HG03460 (cell line): ENCODE results near the gene SMIM38.

Experiments
- ATAC-seq: cut with Tn5 transposase; IDR thresholded peaks from one replicate; pipeline ENCODE4 v1.9.1; 2021; ENCODE audit not compliant: unreplicated experiment

SMIM38 gene

GRCh38 chr11:69178819-69179482 is 23.2 kb downstream of the SMIM38 start:
- ATAC-seq: no peak

DNA sequence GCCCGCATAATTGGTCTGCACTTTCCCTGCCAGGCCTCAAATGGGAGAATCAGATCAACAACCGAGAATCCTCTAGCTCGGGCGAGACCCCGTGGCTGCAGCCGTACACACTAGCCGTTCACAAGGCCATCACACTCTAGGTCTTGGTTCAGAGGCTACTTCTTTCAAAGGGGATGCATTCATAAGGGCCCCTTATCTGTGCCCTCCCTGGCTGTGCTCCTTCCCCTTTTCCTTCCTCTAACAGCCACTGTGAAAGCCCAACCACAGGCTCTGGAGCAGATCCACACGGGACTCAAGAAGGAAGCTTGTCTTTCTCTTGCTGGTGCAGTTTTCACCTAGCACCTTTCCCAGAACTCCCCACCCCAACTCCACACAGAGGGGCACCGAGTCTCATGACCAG is 24.5 kb downstream of the SMIM38 start:
- ATAC-seq: no peak

GRCh38 chr11:69180726-69181125 is 25.0 kb downstream of the SMIM38 start:
- ATAC-seq: no peak

GRCh38 chr11:69183613-69184012 is 27.9 kb downstream of the SMIM38 start:
- ATAC-seq: no peak

DNA sequence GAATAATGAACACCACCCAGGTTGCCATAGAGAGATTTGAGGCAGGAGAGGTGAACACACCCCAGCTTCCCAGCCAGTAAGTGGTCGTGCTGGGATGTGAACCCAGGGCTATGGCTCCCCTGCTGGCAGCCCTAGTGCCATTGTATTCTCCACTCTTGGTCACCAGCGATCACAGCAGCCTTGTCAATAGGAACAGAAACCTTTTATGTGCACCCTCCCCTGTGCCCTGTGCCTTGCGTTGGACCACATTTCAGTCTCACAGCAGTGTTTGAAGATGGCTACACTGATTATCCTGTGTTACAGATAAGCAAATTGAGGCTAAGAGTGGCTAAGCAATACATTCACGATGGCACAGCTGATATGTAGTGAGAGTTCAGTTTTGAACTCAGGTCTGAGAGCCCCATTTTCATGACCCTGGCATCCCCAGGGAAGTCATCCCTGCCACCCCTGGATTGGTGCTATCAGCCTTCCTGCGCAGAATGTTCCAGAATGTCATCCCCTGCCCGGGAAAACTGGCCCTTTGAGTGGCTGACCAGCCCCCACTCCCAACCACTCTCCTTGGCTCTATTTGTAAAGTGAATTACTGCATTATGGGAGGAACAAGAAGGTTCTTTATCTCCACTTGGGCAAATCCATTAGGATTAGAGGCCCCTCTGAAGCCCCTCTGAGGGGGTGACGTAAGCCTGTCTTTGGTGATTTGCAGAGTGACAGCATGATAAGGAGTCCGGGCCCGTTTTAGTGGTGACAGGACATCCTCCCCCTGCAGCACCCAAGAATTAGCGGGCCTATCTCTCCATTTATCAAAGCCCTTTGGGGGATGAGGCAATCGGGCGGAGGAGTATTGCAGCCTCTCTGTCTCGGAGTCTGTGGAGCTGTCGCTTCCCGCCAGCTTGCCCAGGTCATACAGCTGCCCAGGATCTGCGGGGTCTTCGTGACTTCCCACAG is 30.9 kb downstream of the SMIM38 start:
- no peak for ATAC-seq

GRCh38 chr11:69187540-69188065 is 31.9 kb downstream of the SMIM38 start:
- ATAC-seq: no peak

DNA sequence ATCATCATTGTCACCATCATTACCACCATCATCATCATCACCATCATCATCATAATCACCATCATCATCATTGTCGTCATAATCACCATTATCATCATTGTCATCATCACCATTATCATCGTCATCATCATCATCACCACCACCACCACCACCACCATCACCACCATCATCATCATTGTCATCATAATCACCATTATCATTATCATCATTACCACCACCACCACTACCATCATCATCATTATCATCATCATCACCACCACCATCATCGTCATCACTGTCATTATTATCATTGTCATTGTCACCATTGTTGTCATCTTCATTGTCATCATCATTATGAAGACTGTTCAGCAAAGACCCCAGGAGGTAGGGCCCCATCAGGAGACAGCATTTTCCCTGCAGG is 33.3 kb downstream of the SMIM38 start:
- no peak for ATAC-seq

GRCh38 chr11:69190796-69191536 is 35.2 kb downstream of the SMIM38 start:
- no peak for ATAC-seq

GRCh38 chr11:69192301-69192721 is 36.6 kb downstream of the SMIM38 start:
- ATAC-seq: no peak

DNA sequence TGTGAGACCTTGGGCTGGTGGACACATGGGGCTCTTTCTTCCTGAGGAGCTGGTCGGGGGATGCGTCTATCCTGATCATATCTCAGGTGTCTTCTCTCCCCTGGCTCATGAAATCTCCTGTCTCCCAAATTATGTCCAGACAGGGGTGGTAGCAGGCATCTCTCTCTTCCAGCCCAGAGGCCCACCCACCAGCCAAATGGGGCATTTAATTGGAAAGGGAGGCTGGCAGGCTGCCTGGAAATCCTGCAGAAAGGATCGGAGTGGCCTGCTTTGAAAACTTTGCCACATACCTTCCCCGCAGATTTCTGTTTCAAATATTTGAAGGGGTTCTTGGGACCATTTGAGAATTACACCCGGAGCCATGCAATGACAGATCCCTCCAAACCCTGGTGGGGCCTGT is 37.4 kb downstream of the SMIM38 start:
- ATAC-seq: no peak

DNA sequence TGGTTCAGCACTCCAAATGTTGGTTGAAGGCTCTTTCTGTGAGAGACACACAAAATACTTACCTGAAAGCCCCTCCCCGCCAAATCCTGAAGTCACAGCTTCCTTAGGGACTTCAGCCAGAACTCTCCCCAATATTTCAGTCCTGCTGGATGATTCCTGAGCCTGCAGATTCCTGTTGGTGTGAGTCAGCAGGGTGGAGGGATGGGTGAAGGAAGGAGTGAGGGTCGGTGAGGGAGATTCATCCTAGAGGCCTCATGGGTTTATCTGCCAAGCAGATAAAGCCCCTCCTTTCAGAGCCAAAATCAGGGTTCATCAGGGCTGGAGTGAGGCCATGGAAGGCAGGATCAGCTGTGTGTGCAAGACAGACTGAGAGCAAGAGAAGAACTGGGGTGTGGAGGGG is 37.9 kb downstream of the SMIM38 start:
- no peak for ATAC-seq

DNA sequence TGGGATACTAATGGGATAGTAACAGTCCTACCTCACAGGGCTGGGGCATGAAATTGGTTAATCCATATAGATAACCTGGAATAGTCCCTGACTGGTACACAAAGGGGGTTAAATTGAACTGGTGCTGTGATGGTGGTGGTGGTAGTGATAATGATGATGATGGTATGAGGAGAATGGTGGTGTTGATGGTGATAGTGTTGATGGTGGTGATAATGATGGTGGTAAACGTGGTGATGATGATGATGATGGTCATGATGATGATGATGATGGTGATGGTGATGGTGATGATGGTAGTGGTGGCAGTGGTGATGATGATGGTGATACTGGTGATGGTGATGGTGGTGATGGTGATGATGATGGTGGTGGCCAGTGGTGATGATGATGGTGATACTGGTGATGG is 38.7 kb downstream of the SMIM38 start:
- no peak for ATAC-seq

DNA sequence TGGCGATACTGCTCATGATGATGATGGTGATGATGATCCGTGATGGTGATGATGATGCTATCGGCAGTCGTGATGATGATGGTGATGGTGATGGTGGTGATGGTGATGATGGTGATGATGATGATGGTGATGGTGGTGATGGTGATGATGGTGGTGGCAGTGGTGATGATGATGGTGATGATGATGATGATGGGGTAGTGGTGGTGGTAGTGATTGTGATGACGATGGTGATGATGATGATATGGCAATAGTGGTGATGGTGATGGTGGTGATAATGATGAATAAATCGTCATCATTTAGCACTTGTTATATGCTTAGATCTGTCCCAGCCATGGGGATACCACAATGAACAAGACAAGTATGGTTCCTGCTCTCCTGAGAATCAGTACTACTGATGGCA is 39.2 kb downstream of the SMIM38 start:
- ATAC-seq: no peak

DNA sequence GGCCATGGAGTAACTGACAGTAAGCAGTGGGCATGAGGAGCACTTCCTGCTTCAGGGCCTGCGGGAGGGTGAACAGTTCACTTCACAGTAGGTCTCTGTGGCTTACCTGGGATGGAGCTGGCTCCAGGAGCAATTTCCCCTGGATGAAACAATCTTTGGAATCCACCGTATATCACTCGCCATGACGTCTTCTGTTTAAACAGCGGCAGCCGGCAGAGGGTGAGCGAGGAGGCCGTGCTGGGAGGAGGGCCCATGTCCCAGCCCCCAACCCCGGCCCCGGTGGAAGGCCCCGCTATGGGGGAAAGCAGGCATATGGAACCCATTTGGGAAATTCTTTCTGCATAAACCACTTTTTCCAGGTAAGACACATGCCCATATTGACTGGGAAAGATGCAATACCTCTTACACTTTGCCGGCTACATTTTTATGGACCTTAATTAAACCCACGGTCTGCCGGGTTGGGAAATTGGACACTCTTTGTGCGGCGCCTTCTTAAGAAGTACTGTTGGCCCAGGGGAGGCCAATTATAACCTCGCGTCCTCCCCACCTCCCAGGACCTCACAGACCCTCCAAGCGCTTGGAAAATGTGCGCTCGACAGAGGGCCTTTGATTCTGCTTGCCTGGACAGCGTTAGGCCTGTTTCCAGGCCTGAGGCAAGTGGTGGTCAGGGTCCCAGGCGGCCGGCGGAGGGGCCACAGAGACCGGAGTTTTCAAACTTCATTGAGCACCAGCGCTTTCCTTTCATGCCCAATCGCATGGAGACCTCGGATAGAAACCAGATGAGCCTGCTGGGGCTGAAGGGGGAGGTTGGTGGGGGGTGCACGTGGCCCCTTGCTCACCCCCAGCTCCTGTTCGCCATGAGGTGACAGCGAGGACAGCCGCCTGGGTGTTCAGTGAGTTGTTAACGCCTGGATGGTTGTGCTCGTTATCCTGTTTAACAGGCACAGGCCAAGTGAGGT is 40.4 kb downstream of the SMIM38 start:
- no peak for ATAC-seq

DNA sequence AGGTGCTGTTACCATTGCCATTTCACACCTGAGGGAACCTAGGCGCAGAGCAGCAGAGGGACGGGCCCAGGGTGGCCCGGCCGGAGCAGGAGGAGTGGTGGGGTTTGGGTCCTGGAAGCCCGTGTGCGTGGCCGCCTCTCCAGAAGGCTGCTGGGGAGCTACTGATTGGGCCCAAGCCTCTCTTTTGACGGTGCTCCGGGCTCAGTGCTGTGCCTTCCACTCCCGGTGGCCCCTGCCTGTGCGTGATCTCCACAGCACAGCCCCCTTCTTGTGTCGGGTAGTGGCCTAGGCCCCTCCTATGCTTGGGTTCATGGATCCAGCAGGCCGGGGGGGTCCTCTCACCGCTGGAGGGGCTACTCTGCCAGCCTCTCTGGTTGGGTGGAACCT is 41.0 kb downstream of the SMIM38 start:
- ATAC-seq: no peak

DNA sequence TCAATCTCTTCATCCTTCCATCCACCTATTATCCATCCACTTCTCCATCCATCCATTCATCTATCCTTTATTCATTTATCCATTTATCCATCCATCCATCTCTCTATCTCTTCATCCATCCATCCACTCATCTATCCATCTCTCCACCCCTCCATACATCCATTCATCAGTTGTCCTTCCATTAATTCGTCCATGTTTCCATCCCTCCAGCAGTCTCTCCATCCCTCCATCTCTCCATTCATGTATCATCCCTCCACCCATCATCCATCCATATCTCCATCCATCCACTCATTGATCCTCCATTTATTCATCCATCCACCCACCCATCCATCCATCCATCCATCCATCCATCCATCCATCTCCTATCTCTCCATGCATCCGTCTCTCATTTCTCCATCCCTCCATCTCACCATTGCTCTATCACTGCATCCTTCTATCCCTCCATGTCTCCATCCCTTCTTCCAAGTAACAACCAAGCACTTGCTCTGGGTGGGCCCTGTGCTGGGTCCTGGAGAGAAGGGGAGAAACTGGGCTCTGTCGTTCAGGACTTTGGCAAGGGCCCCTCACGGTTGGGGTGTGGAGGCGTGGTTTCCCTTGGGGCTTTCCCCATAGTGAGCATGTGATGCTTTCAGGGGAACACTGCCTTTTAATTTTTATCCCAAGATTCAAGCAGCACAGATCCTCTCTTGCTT is 43.3 kb downstream of the SMIM38 start:
- no peak for ATAC-seq

DNA sequence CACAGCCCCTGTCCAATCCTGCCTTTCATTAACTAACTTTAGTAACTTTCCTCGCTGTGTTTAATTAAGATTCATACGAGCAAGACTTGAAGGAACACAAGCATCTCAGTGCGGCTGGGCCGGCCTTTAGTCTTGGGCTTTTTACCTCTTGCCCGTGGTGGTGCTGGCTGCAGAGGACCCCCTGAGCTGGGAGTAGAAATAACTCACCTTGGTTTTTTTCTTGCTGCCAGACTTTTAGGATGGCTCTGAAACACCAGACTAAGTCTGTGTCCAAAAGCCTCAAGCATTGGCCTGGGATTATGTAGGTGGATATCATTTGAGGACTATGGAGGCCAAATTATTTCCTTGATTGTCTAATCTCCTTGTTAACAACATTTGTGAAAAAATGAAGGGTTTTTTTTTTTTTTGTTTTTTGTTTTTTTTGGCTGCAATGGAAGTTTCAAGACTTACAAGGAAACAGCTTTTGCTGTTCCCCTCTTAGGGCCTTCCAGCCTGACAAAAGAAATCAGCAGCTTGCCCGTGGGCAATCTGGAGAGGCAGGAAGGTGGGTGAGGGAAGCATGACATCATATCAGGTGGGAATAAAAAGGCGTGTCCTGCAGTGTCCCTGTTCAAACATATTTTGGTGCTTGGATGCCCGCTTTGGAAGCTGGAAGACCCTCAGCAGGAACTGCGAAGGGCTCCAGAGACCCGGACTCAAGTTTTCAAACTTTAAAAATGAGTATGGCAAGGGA is 44.0 kb downstream of the SMIM38 start:
- no peak for ATAC-seq

DNA sequence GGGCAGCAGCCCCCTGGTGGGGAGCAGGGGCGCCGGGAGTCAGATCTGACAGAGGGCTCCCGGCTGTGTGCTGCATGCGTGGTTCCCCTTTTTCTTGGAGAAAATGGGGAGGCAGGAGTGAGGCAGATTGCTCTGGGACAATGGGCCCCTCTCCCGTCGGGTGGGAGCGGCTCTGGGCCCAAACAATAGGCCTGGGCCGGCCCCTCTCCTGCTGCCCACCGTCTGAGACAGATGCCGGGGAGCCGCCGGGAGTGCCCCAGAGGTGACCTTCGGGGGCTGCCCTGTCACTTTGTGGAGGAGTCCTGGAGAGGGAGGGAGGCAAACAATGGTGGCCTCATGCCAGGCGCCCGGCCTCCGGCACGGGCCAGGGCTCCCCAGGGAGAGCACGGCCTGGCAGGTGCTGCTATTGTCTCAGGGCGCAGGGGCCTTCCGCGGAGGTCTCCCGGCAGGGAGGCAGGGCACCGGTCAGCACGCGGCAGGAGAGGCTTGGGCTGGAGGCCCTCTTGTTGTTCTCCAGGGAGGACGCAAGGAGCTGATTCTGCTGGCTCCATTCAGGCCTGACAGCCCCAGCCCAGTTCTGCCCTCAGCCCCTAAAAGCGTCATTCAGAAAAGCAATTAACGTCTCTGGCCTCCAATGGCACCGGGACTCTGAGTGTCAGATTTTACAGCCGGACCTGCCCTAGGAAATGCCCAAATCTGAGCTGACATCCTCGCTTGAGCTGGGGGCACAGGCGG is 44.8 kb downstream of the SMIM38 start:
- ATAC-seq: no peak

DNA sequence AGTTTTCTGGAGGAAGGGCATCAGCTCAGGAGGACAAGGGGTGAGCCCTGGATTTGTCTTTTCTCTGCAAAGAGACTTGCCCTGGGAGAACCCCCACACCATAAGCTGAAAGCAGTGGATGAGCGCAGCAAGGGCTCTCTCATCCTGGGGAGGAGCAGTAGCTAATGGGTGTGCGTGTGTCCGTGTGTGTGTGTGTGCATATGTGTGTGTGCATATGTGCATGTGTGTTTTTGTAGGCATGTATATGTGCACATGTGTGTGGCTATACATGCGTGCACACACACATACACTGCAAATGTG is 45.3 kb downstream of the SMIM38 start:
- ATAC-seq: no peak
